ENCODE results near the gene HFM1.
"Not testable (repeated sequence)": the region's sequence is repeated elsewhere in the genome, so short reads cannot be mapped to it uniquely, and the experiment has no call there.

- TF ChIP-seq BHLHE40 (IDR thresholded peaks at IDR 0.05; ENCODE audit: borderline replicate concordance); NFRKB (IDR thresholded peaks at IDR 0.05); ZNF384 (IDR thresholded peaks at IDR 0.05); TARDBP (IDR thresholded peaks at IDR 0.05); FOXM1 (IDR thresholded peaks at IDR 0.05; ENCODE audit: borderline replicate concordance); SP1 (IDR thresholded peaks at IDR 0.05); SUZ12 (IDR thresholded peaks at IDR 0.05); PKNOX1 (IDR thresholded peaks at IDR 0.05); FOXA1 (IDR thresholded peaks at IDR 0.05): not testable (repeated sequence)
Measured at GRCh38 chr1:91286259-91286961, 118.2 kb downstream of the HFM1 start.

All from HEK293T (cell line).